Spinal cord (tissue), 10 donors: ENCODE results near the gene PHF2. TPM values are rescaled to one million over a fixed set of nuclear protein-coding genes. Genes with fewer than 3 reads are reported as not detected.
A peak's percentile ranks its signal among the peaks of the same experiment; 100 is the strongest.

Experiments
- DNase-seq, 6 donors: peaks; one replicate each; pipeline versions ENCODE4 v3.0.0 to v3.0.0-alpha.2; 2013 to 2015; ENCODE audit warnings: low spot score in 6 of 6, low read depth in 4 of 6
- H3K27ac ChIP-seq: one replicate; pipeline ENCODE4 v1.5.1; 2013; ENCODE audit warnings: low read depth, low read length, control low read depth
- H3K27me3 ChIP-seq: one replicate; pipeline ENCODE4 v1.6.1; 2013; ENCODE audit warnings: low read length; ENCODE audit not compliant: control insufficient read depth, insufficient read depth
- H3K36me3 ChIP-seq: one replicate; pipeline ENCODE4 v1.6.1; 2013; ENCODE audit warnings: low read length; ENCODE audit not compliant: control insufficient read depth, insufficient read depth
- H3K4me1 ChIP-seq: one replicate; pipeline ENCODE4 v1.6.1; 2013; ENCODE audit warnings: low read length; ENCODE audit not compliant: control insufficient read depth, insufficient read depth
- H3K4me3 ChIP-seq: one replicate; pipeline ENCODE4 v1.5.1; 2013; ENCODE audit warnings: low read depth, low read length, control low read depth
- H3K9me3 ChIP-seq: one replicate; pipeline ENCODE4 v1.6.1; 2013; ENCODE audit warnings: low read length; ENCODE audit not compliant: control insufficient read depth, insufficient read depth
- WGBS: methylation state at CpG from one replicate; pipeline ENCODE4 v1.1.5; 2013; ENCODE audit warnings: missing lambda C conversion rate; ENCODE audit not compliant: insufficient coverage; 5-methylcytosine and 5-hydroxymethylcytosine counted together
- polyA plus RNA-seq, 2 donors: library from polyadenylated mRNA; unstranded; fragments of 120-200 nt; gene quantifications; one replicate each; pipeline ENCODE4 v1.2.1, GENCODE V29; 2013; ENCODE audit not compliant: insufficient read length in 2 of 2
- total RNA-seq, 2 donors: library from RNA; depleted of rRNA in 1 of 2; stranded (reverse); fragments of 120-200 nt in 1 of 2; fragments of >200 nt in 1 of 2; gene quantifications; one replicate each; pipeline versions ENCODE4 v1.2.3 to v1.2.4, GENCODE V29; 2013 to 2014
- donor health status: healthy.

PHF2 gene
- total and polyA plus RNA-seq, 4 donors, result 23.3 to 61.1 (median 43.4) TPM

- H3K4me1 ChIP-seq, result peaks cover 27% of the 10 kb centered on the region
These were observed 44.8 kb downstream of the PHF2 start for GRCh38 chr9:93620881-93621820.

GRCh38 chr9:93621922-93622321 lies 45.5 kb downstream of the PHF2 start:
- Histone ChIP-seq H3K4me1 (peaks cover 25% of the 10 kb centered on the region), H3K36me3 (peaks cover 9% of the 10 kb centered on the region), H3K4me3 (no peak overlapping the region), H3K27me3 (no peaks in the 10 kb centered on the region), H3K9me3 (peaks cover 1% of the 10 kb centered on the region), H3K27ac (no peak overlapping the region)
- WGBS, result 86% methylated on average over 4 of the region's 4 CpGs
- no peak for DNase-seq

More at GRCh38 chr9:93620881-93621820, 44.8 kb downstream of the PHF2 start:
- no peak overlapping the region for H3K27ac ChIP-seq
- H3K9me3 ChIP-seq, result no peaks in the 10 kb centered on the region
- peak in 2 of 6 donors; percentile 7 to 21 for DNase-seq
- 76% methylated on average over 10 of the region's 14 CpGs for WGBS
- no peak overlapping the region for H3K4me3 ChIP-seq
- H3K27me3 ChIP-seq, result no peaks in the 10 kb centered on the region
- peaks cover 9% of the 10 kb centered on the region for H3K36me3 ChIP-seq

GRCh38 chr9:93622691-93623090 lies 46.3 kb downstream of the PHF2 start:
- Histone ChIP-seq H3K27ac (no peak overlapping the region), H3K27me3 (no peaks in the 10 kb centered on the region), H3K9me3 (peaks cover 3% of the 10 kb centered on the region), H3K4me3 (no peak overlapping the region), H3K4me1 (peaks cover 21% of the 10 kb centered on the region), H3K36me3 (peaks cover 9% of the 10 kb centered on the region)
- WGBS, result 96% methylated on average over 2 of the region's 2 CpGs
- DNase-seq, result no peak

GRCh38 chr9:93623753-93624152 lies 47.4 kb downstream of the PHF2 start:
- H3K36me3 ChIP-seq, result peaks cover 6% of the 10 kb centered on the region
- no peak for DNase-seq
- H3K4me3 ChIP-seq, result no peak overlapping the region
- H3K4me1 ChIP-seq, result peaks cover 21% of the 10 kb centered on the region
- 100% methylated on average over 3 of the region's 3 CpGs for WGBS
- H3K9me3 ChIP-seq, result peaks cover 6% of the 10 kb centered on the region
- H3K27me3 ChIP-seq, result no peaks in the 10 kb centered on the region
- H3K27ac ChIP-seq, result no peak overlapping the region

GRCh38 chr9:93624431-93624834 lies 48.0 kb downstream of the PHF2 start:
- 94% methylated on average over 6 of the region's 6 CpGs for WGBS
- Histone ChIP-seq H3K36me3 (peaks cover 2% of the 10 kb centered on the region), H3K27me3 (no peaks in the 10 kb centered on the region), H3K4me1 (peaks cover 17% of the 10 kb centered on the region), H3K4me3 (no peak overlapping the region), H3K9me3 (peaks cover 6% of the 10 kb centered on the region), H3K27ac (no peak overlapping the region)
- DNase-seq, result no peak

GRCh38 chr9:93624977-93625376 lies 48.6 kb downstream of the PHF2 start:
- Histone ChIP-seq H3K4me1 (peaks cover 13% of the 10 kb centered on the region), H3K36me3 (peaks cover 2% of the 10 kb centered on the region), H3K4me3 (no peak overlapping the region), H3K27me3 (no peaks in the 10 kb centered on the region), H3K27ac (no peak overlapping the region), H3K9me3 (peaks cover 6% of the 10 kb centered on the region)
- no peak for DNase-seq

GRCh38 chr9:93629920-93630319 lies 53.5 kb downstream of the PHF2 start:
- no peak overlapping the region for H3K4me3 ChIP-seq
- DNase-seq, result no peak
- peaks cover 6% of the 10 kb centered on the region for H3K9me3 ChIP-seq
- 90% methylated on average over 11 of the region's 11 CpGs for WGBS
- H3K27me3 ChIP-seq, result no peaks in the 10 kb centered on the region
- H3K36me3 ChIP-seq, result peaks cover 44% of the 10 kb centered on the region
- no peak overlapping the region for H3K27ac ChIP-seq
- peaks cover 9% of the 10 kb centered on the region for H3K4me1 ChIP-seq

GRCh38 chr9:93630806-93631411 lies 54.5 kb downstream of the PHF2 start:
- DNase-seq, result no peak
- 91% methylated on average over 4 of the region's 7 CpGs for WGBS
- Histone ChIP-seq H3K27me3 (no peaks in the 10 kb centered on the region), H3K36me3 (peaks cover 53% of the 10 kb centered on the region), H3K27ac (no peak overlapping the region), H3K9me3 (peaks cover 6% of the 10 kb centered on the region), H3K4me1 (peaks cover 9% of the 10 kb centered on the region), H3K4me3 (no peak overlapping the region)

GRCh38 chr9:93633492-93634221 lies 57.3 kb downstream of the PHF2 start:
- peaks cover 9% of the 10 kb centered on the region for H3K4me1 ChIP-seq
- H3K9me3 ChIP-seq, result peaks cover 5% of the 10 kb centered on the region
- no peak for DNase-seq
- H3K27me3 ChIP-seq, result no peaks in the 10 kb centered on the region
- no peak overlapping the region for H3K4me3 ChIP-seq
- peaks cover 66% of the 10 kb centered on the region for H3K36me3 ChIP-seq
- H3K27ac ChIP-seq, result no peak overlapping the region
- WGBS, result 90% methylated on average over 19 of the region's 19 CpGs
